ENCODE data around the gene ZNF444.

- no peak for TF ChIP-seq CTCF (IDR thresholded peaks at IDR 0.05)
- TF ChIP-seq POLR2A (IDR thresholded peaks at IDR 0.05): no peak
These were observed 42.1 kb upstream of the ZNF444 start for GRCh38 chr19:56098731-56099568.

Measured in body of pancreas (tissue), 4 donors.